Gastrocnemius medialis (tissue), 4 donors: ENCODE measurements around the gene SYNJ1. TPM values are rescaled to one million over a fixed set of nuclear protein-coding genes. Genes with fewer than 3 reads are reported as not detected.
"Not testable (repeated sequence)": the region's sequence is repeated elsewhere in the genome, so short reads cannot be mapped to it uniquely, and the experiment has no call there.

Experiments
- ATAC-seq, 2 donors: fragments of 150-250 bp; one replicate each; pipeline ENCODE4 v1.9.1; 2016
- DNase-seq, 2 donors: peaks; one replicate each; pipeline ENCODE4 v3.0.0-alpha.2; 2019
- H3K27ac ChIP-seq, 4 donors: fragments of 200-600 bp; sonication (generic); 1 replicate in 1 of 4; 2 replicates in 3 of 4; pipeline ENCODE4 v1.5.1; 2016 to 2018; ENCODE audit warnings: mild to moderate bottlenecking in 2 of 4, moderate library complexity in 1 of 4
- H3K27me3 ChIP-seq, 3 donors: fragments of 200-600 bp; sonication (generic) in 2 of 3; 1 replicate in 1 of 3; 2 replicates in 2 of 3; pipeline versions ENCODE4 v1.5.1 to v1.6.0; 2016 to 2019; ENCODE audit warnings: mild to moderate bottlenecking in 1 of 3, moderate library complexity in 1 of 3
- H3K36me3 ChIP-seq, 2 donors: fragments of 200-600 bp; sonication (generic) in 1 of 2; one replicate each; pipeline ENCODE4 v1.5.1; 2017 to 2018
- H3K4me1 ChIP-seq, 2 donors: fragments of 200-600 bp; sonication (generic) in 1 of 2; one replicate each; pipeline ENCODE4 v1.5.1; 2016 to 2017; ENCODE audit warnings: mild to moderate bottlenecking in 2 of 2
- H3K4me3 ChIP-seq, 4 donors: fragments of 200-600 bp; sonication (generic) in 3 of 4; 1 replicate in 1 of 4; 2 replicates in 3 of 4; pipeline ENCODE4 v1.5.1; 2016 to 2019; ENCODE audit warnings: mild to moderate bottlenecking in 2 of 4
- H3K9me3 ChIP-seq, 3 donors: fragments of 200-600 bp; sonication (generic) in 2 of 3; 1 replicate in 1 of 3; 2 replicates in 2 of 3; pipeline ENCODE4 v1.5.1; 2016 to 2019
- POLR2A ChIP-seq, 2 donors: fragments of 450-650 bp; IDR thresholded peaks; one replicate each; pipeline ENCODE4 v1.6.1; 2017; ENCODE audit warnings: antibody characterized with exemption in 2 of 2, mild to moderate bottlenecking in 2 of 2, moderate library complexity in 2 of 2
- in situ Hi-C, 4 donors: fragments of 200-750 bp; cut with MboI; loops; one replicate each; pipeline versions ENCODE4 v1.15.0 to v1.8.0; 2017; ENCODE audit warnings: low sequenced_read_pairs in 4 of 4
- intact Hi-C: fragments of 100-400 bp; cut with DNase I; formaldehyde crosslinking; loops from one replicate; pipeline ENCODE4 v1.15.1; 2023; ENCODE audit warnings: low total_unique reads
- total RNA-seq, 4 donors: library from RNA; depleted of rRNA; stranded (reverse); fragments of >200 nt; gene quantifications; one replicate each; pipeline versions ENCODE4 v1.1.0 to v1.2.3, GENCODE V29; 2016
- TF ChIP-seq, protein P1 (sequence below), 5 experiments: fragments of 450-650 bp in 3 of 5; fragments of 200-600 bp in 2 of 5; sonication (generic) in 2 of 5; IDR thresholded peaks in 4 of 5; conservative IDR thresholded peaks in 1 of 5; 1 replicate in 4 of 5; 2 replicates in 1 of 5; pipeline ENCODE4 v1.5.1; 2016 to 2019; ENCODE audit warnings: antibody characterized with exemption in 5 of 5, mild to moderate bottlenecking in 3 of 5, moderate library complexity in 3 of 5

The SYNJ1 gene
- total RNA-seq, 4 donors from 2014 or later, result 10.0 to 34.8 (median 10.8) TPM

DNA sequence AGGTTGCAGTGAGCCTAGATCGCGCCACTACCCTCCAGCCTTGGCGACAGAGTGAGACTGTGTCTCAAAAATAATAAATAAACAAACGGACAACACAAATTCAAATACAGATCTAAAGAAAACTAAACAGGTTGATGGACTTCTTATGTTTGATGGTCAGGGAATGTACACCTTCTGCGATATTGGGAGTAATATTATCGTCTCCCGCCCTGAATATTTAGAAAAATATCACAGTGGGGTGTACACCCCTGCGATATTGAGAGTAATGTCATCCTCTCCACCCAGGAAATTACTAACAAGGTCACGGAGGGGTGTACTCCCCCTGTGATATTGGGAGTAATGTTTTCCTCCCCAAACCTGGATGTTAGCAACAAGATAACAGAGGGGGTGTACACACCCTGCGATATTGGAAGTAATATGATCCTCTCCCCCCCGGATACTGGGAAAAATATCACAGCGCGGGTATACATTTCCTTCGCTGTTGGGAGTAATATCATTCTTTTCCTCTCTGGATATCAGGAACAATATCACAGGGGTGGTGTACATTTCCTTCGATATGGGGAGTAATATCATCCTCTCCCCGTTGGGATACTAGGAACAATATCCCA, 114.3 kb downstream of the SYNJ1 start:
- intact Hi-C loops, result loop anchor here (2.0 to 5.0 kb wide), 4 partner anchors 113 to 221 kb away; partner anchors contain the start of genes EVA1C, PAXBP1 and URB1
- in situ Hi-C loops, result no loop called here

DNA sequence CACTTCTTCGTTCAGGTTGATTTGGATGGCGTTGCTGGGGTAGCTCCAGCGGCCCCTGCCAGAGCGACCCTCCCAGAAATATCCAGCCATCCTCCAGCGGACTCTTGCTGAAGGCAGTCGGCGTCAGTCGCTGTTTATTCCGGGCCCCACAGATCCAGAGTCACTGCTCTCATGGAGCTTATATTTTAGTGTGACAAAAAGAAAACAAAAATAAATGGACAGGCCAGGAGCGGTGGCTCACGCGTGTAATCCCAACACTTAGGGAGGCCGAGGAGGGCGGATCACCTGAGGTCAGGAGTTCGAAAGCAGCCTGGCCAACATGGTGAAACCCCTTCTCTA, 114.8 kb downstream of the SYNJ1 start:
- Histone ChIP-seq H3K9me3 (no peaks in the 10 kb centered on the region), H3K4me3 (peak overlapping the region; percentile 70 to 100 (median 90)), H3K4me1 (peaks cover 6 to 15% of the 10 kb centered on the region in 2 donors), H3K27me3 (no peaks in the 10 kb centered on the region), H3K27ac (peak overlapping the region; percentile 81 to 93 (median 88)), H3K36me3 (peaks cover 0 to 17% of the 10 kb centered on the region in 2 donors)
- intact Hi-C loops (loop anchor here (2.0 to 5.0 kb wide), 4 partner anchors 114 to 220 kb away; partner anchors contain the start of genes EVA1C, PAXBP1 and URB1), in situ Hi-C loops (no loop called here)
- DNase-seq (no peak), ATAC-seq (peak; percentile 34 to 35)
- no peak for TF ChIP-seq POLR2A (IDR thresholded peaks at IDR 0.05)
- TF ChIP-seq, protein P1, sequence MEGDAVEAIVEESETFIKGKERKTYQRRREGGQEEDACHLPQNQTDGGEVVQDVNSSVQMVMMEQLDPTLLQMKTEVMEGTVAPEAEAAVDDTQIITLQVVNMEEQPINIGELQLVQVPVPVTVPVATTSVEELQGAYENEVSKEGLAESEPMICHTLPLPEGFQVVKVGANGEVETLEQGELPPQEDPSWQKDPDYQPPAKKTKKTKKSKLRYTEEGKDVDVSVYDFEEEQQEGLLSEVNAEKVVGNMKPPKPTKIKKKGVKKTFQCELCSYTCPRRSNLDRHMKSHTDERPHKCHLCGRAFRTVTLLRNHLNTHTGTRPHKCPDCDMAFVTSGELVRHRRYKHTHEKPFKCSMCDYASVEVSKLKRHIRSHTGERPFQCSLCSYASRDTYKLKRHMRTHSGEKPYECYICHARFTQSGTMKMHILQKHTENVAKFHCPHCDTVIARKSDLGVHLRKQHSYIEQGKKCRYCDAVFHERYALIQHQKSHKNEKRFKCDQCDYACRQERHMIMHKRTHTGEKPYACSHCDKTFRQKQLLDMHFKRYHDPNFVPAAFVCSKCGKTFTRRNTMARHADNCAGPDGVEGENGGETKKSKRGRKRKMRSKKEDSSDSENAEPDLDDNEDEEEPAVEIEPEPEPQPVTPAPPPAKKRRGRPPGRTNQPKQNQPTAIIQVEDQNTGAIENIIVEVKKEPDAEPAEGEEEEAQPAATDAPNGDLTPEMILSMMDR (IDR thresholded peaks at IDR 0.05 in 4 of 5, conservative IDR thresholded peaks at IDR 0.05 in 1 of 5), result no peak

More for the DNA sequence above, 114.3 kb downstream of the SYNJ1 start:
- ATAC-seq (no peak), DNase-seq (no peak)
- H3K27ac ChIP-seq, result peak overlapping the region; percentile 81 to 93 (median 88)
- H3K36me3 ChIP-seq, result peaks cover 0 to 16% of the 10 kb centered on the region in 2 donors
- peaks cover 6 to 15% of the 10 kb centered on the region in 2 donors for H3K4me1 ChIP-seq
- H3K4me3 ChIP-seq, result peak overlapping the region; percentile 70 to 100 (median 90)
- TF ChIP-seq, protein P1 (IDR thresholded peaks at IDR 0.05 in 4 of 5, conservative IDR thresholded peaks at IDR 0.05 in 1 of 5), result no peak
- no peak for TF ChIP-seq POLR2A (IDR thresholded peaks at IDR 0.05)
- no peaks in the 10 kb centered on the region for H3K9me3 ChIP-seq
- H3K27me3 ChIP-seq, result no peaks in the 10 kb centered on the region

DNA sequence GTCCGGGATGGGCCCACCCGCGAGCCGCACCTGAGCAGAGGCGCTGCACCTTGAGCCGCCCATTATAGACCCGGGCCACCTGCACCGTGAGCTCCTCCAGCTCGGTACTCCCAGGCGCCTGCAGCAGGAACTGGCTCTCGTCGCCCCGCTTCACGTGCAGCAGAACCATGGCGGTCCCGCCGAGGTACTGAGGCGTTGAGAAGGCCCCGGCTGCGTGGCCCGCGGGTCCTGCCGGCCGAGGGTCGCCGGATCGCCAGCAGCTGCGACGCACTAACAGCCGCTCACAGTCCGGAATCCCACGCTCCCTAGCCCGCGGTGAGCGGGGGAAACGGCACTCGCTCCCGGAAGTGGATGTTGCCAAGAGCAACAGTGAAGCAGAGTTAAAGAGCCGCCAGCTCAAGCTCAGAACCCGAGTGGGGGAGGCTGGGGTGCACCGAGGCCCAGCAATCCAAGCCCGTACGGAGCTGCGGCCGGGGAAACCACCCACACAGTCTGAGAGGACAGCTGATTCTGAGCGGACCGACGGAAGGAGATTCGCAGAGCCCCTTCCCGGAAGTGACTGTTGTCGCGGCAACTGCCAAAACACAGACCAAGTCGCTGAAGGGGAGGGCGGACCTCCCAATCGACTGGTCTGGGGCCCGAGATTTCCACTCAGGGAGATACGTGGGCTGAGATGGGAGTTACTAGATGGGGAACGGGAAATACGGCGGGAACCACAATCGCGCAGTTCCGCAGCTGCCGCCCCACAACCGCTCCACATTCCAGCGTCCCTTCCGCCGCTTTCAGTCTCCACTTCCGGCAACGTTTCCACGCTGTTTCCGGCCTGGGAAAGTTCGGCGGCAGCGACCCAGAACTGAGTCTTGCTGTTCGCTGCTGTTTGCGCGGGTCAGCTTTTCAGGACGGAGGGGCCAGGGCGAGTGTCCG, 115.5 kb downstream of the SYNJ1 start, which contains the start of gene CFAP298:
CFAP298 (minus strand) TSS at position 303 of the 924 bp plus-strand sequence; CDS start at position 169, 134 bp downstream.
- in situ Hi-C loops, result no loop called here
- Histone ChIP-seq H3K4me3 (peak within 1 kb of the TSS; percentile 70 to 100 (median 90)), H3K27me3 (no peaks in the 10 kb centered on the region), H3K4me1 (peaks cover 6 to 15% of the 10 kb centered on the region in 2 donors), H3K36me3 (peaks cover 0 to 24% of the 10 kb centered on the region in 2 donors), H3K9me3 (no peaks in the 10 kb centered on the region), H3K27ac (peak within 1 kb of the TSS; percentile 81 to 93 (median 88))
- DNase-seq (peak; percentile 75 to 86), ATAC-seq (peak; percentile 95 to 97)
- TF ChIP-seq, protein P1 (IDR thresholded peaks at IDR 0.05 in 4 of 5, conservative IDR thresholded peaks at IDR 0.05 in 1 of 5), result no peak
- TF ChIP-seq POLR2A (IDR thresholded peaks at IDR 0.05), result no peak
- intact Hi-C loops, result loop anchor here (2.0 to 5.0 kb wide), 4 partner anchors 114 to 220 kb away; partner anchors contain the start of genes EVA1C, PAXBP1 and URB1

DNA sequence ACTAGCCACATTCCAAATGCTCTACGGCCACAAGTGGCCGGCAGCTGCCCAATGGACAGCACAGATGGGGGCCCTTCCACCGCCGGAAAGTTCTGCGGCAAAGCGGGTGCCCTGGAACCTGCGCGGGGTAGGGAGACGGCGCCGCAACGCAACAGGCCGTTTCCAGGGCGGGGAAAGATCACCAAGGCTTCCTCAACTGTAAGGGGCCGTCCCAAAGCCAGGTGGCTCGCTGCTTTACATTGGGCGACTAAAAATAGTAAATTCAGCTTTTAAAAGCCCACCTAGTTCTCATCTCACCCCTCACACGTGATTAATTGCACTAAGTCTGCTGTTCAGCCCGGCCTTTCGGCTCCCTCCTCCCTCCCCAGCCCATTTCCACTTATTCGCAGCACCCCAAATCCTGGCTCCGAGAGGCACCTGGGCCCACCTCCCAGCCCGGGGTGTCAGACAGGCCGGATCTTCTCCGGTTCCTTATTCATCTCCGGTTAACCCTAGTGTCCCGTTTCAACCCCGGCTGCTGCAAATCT, 116.3 kb downstream of the SYNJ1 start:
- H3K36me3 ChIP-seq, result peaks cover 0 to 32% of the 10 kb centered on the region in 2 donors
- TF ChIP-seq, protein P1 (IDR thresholded peaks at IDR 0.05 in 4 of 5, conservative IDR thresholded peaks at IDR 0.05 in 1 of 5), result no peak
- TF ChIP-seq POLR2A (IDR thresholded peaks at IDR 0.05), result no peak
- intact Hi-C loops (loop anchor here (5.0 kb wide), 1 partner anchor 199 kb away; the partner anchor contains the start of gene EVA1C), in situ Hi-C loops (no loop called here)
- H3K4me3 ChIP-seq, result peak overlapping the region; percentile 70 to 100 (median 90)
- H3K27ac ChIP-seq, result peak overlapping the region; percentile 81 to 93 (median 88)
- H3K4me1 ChIP-seq, result peaks cover 6 to 15% of the 10 kb centered on the region in 2 donors
- H3K27me3 ChIP-seq, result no peaks in the 10 kb centered on the region
- ATAC-seq, result peak in 1 of 2 donors; percentile 2
- H3K9me3 ChIP-seq, result no peaks in the 10 kb centered on the region
- DNase-seq, result no peak

DNA sequence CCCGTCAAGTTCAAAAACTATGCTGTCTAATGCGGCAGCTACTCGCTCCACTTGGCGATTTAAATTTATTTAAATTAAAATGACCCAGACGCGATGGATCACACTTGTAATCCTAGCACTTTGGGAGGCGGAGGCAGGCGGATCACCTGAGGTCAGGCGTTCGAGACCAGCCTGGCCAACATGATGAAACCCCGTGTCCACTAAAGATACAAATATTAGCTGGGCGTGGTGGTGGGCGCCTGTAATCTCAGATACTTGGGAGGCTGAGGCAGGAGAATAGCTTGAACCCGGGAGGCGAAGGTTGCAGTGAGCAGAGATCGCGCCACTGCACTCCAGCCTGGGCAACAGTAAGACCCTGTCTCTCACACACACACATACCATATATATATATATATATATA, 116.9 kb downstream of the SYNJ1 start:
- Histone ChIP-seq H3K36me3 (peaks cover 0 to 38% of the 10 kb centered on the region in 2 donors), H3K4me3 (peak overlapping the region; percentile 70 to 100 (median 90)), H3K27ac (peak overlapping the region in 1 of 4 donors; percentile 83), H3K4me1 (peaks cover 6 to 15% of the 10 kb centered on the region in 2 donors)
- ATAC-seq, in situ Hi-C loops, DNase-seq, H3K27me3 ChIP-seq, H3K9me3 ChIP-seq: not testable (repeated sequence)
- intact Hi-C loops, result loop anchor here (5.0 kb wide), 1 partner anchor 199 kb away; the partner anchor contains the start of gene EVA1C
